Measurements from ENCODE around the gene SORCS2. TPM values are rescaled to one million over a fixed set of nuclear protein-coding genes. Genes with fewer than 3 reads are reported as not detected.

SORCS2 gene
- total and polyA plus RNA-seq, 2 of the 13 experiments (the other 11 are each of a cell fraction or from before 2014, with no cell fraction given): 0.82 to 1.0 TPM

- no peak for DNase-seq (ENCODE audit: low spot score)
- WGBS (ENCODE audit: low lambda C conversion rate): 16% methylated on average over 12 of the region's 22 CpGs
- Histone ChIP-seq H3K27me3 (ENCODE audit: control insufficient read depth in 1 of 2, insufficient read depth in 2 of 2, low read length in 2 of 2) (peaks cover 20 to 87% of the 10 kb centered on the region in 2 experiments), H3K4me2 (ENCODE audit: low read depth, low read length) (no peak overlapping the region), H3K9me3 (ENCODE audit: low read length) (no peaks in the 10 kb centered on the region), H3K36me3 (replicated peaks in 1 of 2; ENCODE audit: control insufficient read depth in 1 of 2, insufficient read depth in 2 of 2, low read length in 2 of 2) (no peaks in the 10 kb centered on the region), H3K4me1 (ENCODE audit: insufficient read depth, low read length) (no peaks in the 10 kb centered on the region), H4K20me1 (ENCODE audit: insufficient read depth, low read length) (no peaks in the 10 kb centered on the region), H3K9ac (ENCODE audit: insufficient read depth, low read depth, low read length) (no peak overlapping the region), H3K4me3 (replicated peaks in 1 of 3; ENCODE audit: insufficient read depth in 1 of 3, low read depth in 2 of 3, low read length in 3 of 3) (no peak overlapping the region), H2AFZ (ENCODE audit: low read length) (no peak overlapping the region), H3K79me2 (ENCODE audit: insufficient read depth, low read length) (no peaks in the 10 kb centered on the region), H3K27ac (ENCODE audit: extremely low read length, insufficient read depth, low read length) (no peak overlapping the region)
- in situ Hi-C loops (cut with HindIII; ENCODE audit: extremely low pct_ligation_motif_present, low pct_unique_long_range_greater_than_20kb): no loop called here
- FAIRE-seq: no peak
- intact Hi-C loops (cut with micrococcal nuclease; ENCODE audit: unreplicated experiment): no loop called here
- TF ChIP-seq ZNF674 (CRISPR knock-in tag; IDR thresholded peaks at IDR 0.05; ENCODE audit: low read depth) (no peak), HNF4G (IDR thresholded peaks at IDR 0.05; ENCODE audit: borderline replicate concordance, low read depth, low read length) (no peak), HNF4G (CRISPR knock-in tag; IDR thresholded peaks at IDR 0.05; ENCODE audit: borderline replicate concordance, low read depth) (no peak), ZNF775 (CRISPR knock-in tag; IDR thresholded peaks at IDR 0.05; ENCODE audit: borderline replicate concordance) (no peak), NCOA5 (CRISPR knock-in tag; IDR thresholded peaks at IDR 0.05) (no peak), NFE2L2 (IDR thresholded peaks at IDR 0.05; ENCODE audit: low read length) (no peak), ERF (CRISPR knock-in tag; IDR thresholded peaks at IDR 0.05) (no peak), RFX5 (IDR thresholded peaks at IDR 0.05; ENCODE audit: low read depth, low read length) (no peak), ATF5 (CRISPR knock-in tag; IDR thresholded peaks at IDR 0.05; ENCODE audit: low read depth) (no peak), ZNF740 (CRISPR knock-in tag; IDR thresholded peaks at IDR 0.05) (no peak), HDAC6 (IDR thresholded peaks at IDR 0.05; ENCODE audit: low read depth, low read length) (no peak), BRCA1 (CRISPR knock-in tag; IDR thresholded peaks at IDR 0.05) (no peak)
- TF ChIP-seq, protein P1, sequence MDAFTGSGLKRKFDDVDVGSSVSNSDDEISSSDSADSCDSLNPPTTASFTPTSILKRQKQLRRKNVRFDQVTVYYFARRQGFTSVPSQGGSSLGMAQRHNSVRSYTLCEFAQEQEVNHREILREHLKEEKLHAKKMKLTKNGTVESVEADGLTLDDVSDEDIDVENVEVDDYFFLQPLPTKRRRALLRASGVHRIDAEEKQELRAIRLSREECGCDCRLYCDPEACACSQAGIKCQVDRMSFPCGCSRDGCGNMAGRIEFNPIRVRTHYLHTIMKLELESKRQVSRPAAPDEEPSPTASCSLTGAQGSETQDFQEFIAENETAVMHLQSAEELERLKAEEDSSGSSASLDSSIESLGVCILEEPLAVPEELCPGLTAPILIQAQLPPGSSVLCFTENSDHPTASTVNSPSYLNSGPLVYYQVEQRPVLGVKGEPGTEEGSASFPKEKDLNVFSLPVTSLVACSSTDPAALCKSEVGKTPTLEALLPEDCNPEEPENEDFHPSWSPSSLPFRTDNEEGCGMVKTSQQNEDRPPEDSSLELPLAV (CRISPR knock-in tag; conservative IDR thresholded peaks at IDR 0.05; ENCODE audit: low read depth): no peak
- POLR2A ChIA-PET: no interaction called here
- ATAC-seq: no peak; the same call in 1 of the 3 replicates
- CTCF ChIA-PET (ENCODE audit: low intra/inter-chr PET ratio, low total read pairs): no interaction called here
- BruUV-seq (replicated peaks): no TSS peak
Observed at GRCh38 chr4:7306021-7306965, 114.0 kb downstream of the SORCS2 start.
